Colonic mucosa (tissue), 4 donors: ENCODE results near the gene PCBP1. TPM values are rescaled to one million over a fixed set of nuclear protein-coding genes. Genes with fewer than 3 reads are reported as not detected.
A peak's percentile ranks its signal among the peaks of the same experiment; 100 is the strongest.
"Not testable (repeated sequence)": the region's sequence is repeated elsewhere in the genome, so short reads cannot be mapped to it uniquely, and the experiment has no call there.

Source experiments
- DNase-seq: peaks from one replicate; pipeline ENCODE4 v3.0.0-alpha.2; 2020
- H3K27ac ChIP-seq: fragments of 200-600 bp; one replicate; pipeline ENCODE4 v1.8.0; 2021
- H3K27me3 ChIP-seq: fragments of 200-600 bp; one replicate; pipeline ENCODE4 v1.8.0; 2021
- H3K36me3 ChIP-seq: fragments of 200-600 bp; one replicate; pipeline ENCODE4 v1.8.0; 2021
- H3K4me1 ChIP-seq: fragments of 200-600 bp; one replicate; pipeline ENCODE4 v1.8.0; 2021; ENCODE audit warnings: mild to moderate bottlenecking
- H3K4me3 ChIP-seq: fragments of 200-600 bp; one replicate; pipeline ENCODE4 v1.8.0; 2021
- H3K9ac ChIP-seq, 2 donors: one replicate each; pipeline ENCODE4 v1.7.0; 2013; ENCODE audit warnings: control low read depth in 2 of 2, low read depth in 2 of 2, low read length in 2 of 2
- H3K9me3 ChIP-seq: fragments of 200-600 bp; one replicate; pipeline ENCODE4 v1.8.0; 2021
- intact Hi-C: fragments of 100-400 bp; cut with DNase I; formaldehyde crosslinking; loops from one replicate; pipeline ENCODE4 v1.14.1; 2022
- total RNA-seq, 2 donors: library from RNA; stranded (reverse); fragmentation: NEBNext Ultra II Directional in 1 of 2; extraction: Animal tissue kit (Norgen Biotek cat#: 25700) in 1 of 2; gene quantifications; one replicate each; pipeline ENCODE4 v1.2.1, GENCODE V29; 2021
- TF ChIP-seq, protein P1 (sequence below): fragments of 200-600 bp; IDR thresholded peaks from one replicate; pipeline ENCODE4 v1.8.0; 2022; ENCODE audit warnings: antibody characterized with exemption, mild to moderate bottlenecking
- donor health status: healthy.
- donor health status: DM: no; HTN: no; CAD: no.
- donor health status: DM: no; HTN: no; CAD: no.

PCBP1 gene
- total RNA-seq, 2 donors from 2014 or later, result 348 to 401 TPM

DNA sequence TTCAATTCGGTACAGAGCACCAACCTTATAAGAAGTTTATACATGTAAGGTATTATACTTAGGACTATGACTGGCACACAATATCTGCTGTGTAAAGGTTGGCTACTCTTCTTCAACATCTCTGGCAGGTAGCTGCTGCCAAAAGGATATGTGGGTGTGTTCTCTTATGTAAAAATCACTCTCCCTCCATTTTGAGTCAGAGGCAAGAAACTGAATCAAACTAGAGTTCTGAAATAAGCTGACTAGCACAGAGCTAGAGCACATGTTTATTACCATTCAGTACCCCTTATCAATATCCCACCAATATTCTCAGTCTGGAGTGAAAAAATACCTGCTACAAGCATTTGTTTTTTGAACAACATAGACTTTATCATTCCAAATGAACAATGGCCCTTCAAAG lies 38.0 kb upstream of the PCBP1 start:
- Histone ChIP-seq H3K4me1 (peaks cover under 1% of the 10 kb centered on the region), H3K27me3 (no peaks in the 10 kb centered on the region), H3K9ac (no peak overlapping the region), H3K36me3 (no peaks in the 10 kb centered on the region), H3K4me3 (no peak overlapping the region), H3K27ac (no peak overlapping the region), H3K9me3 (no peaks in the 10 kb centered on the region)
- intact Hi-C loops, result no loop called here
- TF ChIP-seq, protein P1, sequence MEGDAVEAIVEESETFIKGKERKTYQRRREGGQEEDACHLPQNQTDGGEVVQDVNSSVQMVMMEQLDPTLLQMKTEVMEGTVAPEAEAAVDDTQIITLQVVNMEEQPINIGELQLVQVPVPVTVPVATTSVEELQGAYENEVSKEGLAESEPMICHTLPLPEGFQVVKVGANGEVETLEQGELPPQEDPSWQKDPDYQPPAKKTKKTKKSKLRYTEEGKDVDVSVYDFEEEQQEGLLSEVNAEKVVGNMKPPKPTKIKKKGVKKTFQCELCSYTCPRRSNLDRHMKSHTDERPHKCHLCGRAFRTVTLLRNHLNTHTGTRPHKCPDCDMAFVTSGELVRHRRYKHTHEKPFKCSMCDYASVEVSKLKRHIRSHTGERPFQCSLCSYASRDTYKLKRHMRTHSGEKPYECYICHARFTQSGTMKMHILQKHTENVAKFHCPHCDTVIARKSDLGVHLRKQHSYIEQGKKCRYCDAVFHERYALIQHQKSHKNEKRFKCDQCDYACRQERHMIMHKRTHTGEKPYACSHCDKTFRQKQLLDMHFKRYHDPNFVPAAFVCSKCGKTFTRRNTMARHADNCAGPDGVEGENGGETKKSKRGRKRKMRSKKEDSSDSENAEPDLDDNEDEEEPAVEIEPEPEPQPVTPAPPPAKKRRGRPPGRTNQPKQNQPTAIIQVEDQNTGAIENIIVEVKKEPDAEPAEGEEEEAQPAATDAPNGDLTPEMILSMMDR, result no peak
- DNase-seq, result no peak

DNA sequence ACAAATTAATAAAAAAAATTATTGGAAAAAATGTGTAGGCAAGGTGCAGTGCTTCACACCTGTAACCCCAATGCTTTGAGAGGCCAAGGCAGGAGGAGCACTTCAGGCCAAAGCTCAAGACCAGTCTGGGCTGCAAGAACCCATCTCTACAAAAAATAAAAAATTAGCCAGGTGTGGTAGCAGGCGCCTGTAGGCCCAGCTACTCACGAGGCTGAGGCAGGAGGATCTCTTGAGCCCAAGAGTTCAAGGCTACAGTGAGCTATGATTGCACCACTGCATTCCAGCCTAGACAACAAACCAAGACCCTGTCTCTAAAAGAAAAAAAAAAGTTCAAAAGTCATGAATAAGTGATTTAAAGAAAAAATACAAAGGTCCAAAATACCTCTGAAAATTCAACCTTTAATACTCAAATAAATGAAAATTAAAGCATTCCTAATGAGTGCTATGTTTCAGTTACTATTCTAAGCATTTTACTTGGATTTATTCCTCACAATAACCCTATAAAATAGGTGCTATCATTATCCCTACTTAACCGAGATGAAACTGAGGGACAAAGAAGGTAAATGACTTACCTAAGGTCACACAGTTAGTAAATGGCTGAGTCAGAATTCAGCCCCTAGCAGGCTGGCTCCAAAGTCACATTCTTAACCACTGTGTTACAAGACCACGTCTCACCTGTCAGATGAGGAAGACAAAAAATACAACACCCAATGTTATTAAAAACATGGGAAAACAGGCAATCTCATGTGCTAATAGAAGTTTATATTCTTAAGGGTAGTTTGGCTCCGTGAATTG lies 36.4 kb upstream of the PCBP1 start:
- DNase-seq, result no peak
- no peaks in the 10 kb centered on the region for H3K4me1 ChIP-seq
- TF ChIP-seq, protein P1, result no peak
- H3K36me3 ChIP-seq, result peaks cover 5% of the 10 kb centered on the region
- H3K4me3 ChIP-seq, result no peak overlapping the region
- intact Hi-C loops, result no loop called here
- no peaks in the 10 kb centered on the region for H3K9me3 ChIP-seq
- no peak overlapping the region for H3K9ac ChIP-seq
- no peaks in the 10 kb centered on the region for H3K27me3 ChIP-seq
- no peak overlapping the region for H3K27ac ChIP-seq

DNA sequence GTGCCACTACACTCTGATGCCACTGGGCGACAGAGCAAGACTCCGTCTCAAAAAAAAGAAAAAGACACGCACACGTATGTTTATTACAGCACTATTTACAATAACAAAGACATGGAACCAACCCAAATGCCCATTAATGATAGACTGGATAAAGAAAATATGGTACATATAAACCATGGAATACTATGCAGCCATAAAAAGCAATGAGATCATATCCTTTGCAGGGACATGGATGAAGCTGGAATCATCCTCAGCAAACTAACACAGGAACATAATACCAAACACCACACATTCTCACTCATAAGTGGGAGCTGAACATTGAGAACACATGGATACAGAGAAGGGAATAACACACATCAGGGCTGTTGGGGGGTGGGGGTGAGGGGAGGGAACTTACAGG lies 32.0 kb upstream of the PCBP1 start:
- H3K27me3 ChIP-seq, H3K27ac ChIP-seq, H3K9ac ChIP-seq, H3K4me3 ChIP-seq, H3K4me1 ChIP-seq, H3K9me3 ChIP-seq, DNase-seq, intact Hi-C loops: not testable (repeated sequence)
- H3K36me3 ChIP-seq, result peaks cover 10% of the 10 kb centered on the region

DNA sequence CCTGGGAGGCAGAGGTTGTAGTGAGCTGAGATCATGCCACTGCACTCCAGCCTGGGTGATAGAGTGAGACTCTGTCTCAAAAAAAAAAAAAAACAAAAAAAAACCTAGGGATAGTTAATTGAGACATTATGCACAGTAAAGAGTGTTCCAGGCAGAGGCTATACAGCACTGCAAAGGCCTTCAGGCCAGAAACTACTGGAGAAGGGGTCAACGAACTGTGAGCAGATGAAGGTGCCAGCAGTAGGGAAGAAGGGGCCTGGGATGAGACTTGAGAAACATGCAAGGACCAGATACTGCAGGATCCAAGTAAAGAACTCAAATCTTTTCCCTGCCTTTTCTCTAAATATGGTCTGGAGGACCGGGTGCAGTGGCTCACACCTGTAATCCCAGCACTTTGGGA lies 26.0 kb upstream of the PCBP1 start:
- TF ChIP-seq, protein P1, result no peak
- Histone ChIP-seq H3K4me3 (no peak overlapping the region), H3K27me3 (no peaks in the 10 kb centered on the region), H3K9ac (no peak overlapping the region), H3K9me3 (no peaks in the 10 kb centered on the region), H3K36me3 (peaks cover 5% of the 10 kb centered on the region), H3K4me1 (no peaks in the 10 kb centered on the region), H3K27ac (no peak overlapping the region)
- intact Hi-C loops, result no loop called here
- DNase-seq, result no peak

DNA sequence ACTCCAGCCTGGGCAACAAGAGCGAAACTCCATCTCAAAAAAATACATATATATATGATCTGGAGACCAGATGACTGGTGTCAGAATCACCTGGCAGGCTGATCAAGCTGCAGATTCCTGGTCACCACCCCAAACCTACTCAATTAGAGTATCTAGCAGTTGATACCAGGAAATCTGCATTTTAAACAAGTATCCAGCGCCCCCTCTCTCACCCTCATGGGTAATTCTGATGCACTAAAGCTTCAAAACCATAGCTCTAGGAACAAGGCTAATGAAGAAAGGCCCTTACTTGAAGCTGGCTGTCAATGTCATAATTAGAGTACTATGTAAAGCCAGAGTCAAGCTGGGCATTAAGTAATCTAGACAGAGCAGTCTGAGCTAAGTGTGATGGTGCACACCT lies 25.0 kb upstream of the PCBP1 start:
- H3K36me3 ChIP-seq, result peaks cover 5% of the 10 kb centered on the region
- H3K9ac ChIP-seq, result no peak overlapping the region
- no peak overlapping the region for H3K4me3 ChIP-seq
- no peak for DNase-seq
- no peaks in the 10 kb centered on the region for H3K27me3 ChIP-seq
- no peaks in the 10 kb centered on the region for H3K4me1 ChIP-seq
- no peaks in the 10 kb centered on the region for H3K9me3 ChIP-seq
- H3K27ac ChIP-seq, result no peak overlapping the region
- TF ChIP-seq, protein P1, result no peak
- intact Hi-C loops, result no loop called here

DNA sequence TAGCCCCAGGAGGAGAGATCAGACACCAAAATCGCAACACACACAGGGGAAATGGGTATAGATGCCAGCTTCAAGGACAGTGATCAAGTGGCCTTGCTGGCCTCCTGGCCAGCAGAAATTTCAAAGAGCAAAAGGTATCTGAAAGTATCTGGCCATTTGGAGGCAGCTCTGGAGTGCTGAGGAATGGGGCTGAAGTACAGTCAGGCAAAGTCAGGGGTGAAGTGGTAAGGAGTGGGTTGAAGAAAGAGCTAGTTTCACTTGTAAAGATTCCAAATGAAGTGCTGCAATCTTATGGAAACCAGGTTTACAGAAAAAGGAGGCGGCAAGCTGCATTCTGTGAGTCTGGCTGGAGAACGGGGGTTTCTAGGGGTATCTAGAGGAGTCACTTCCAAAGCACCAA lies 19.2 kb upstream of the PCBP1 start:
- TF ChIP-seq, protein P1, result no peak
- Histone ChIP-seq H3K4me3 (no peak overlapping the region), H3K9ac (peak overlapping the region in 1 of 2 donors; percentile 46), H3K36me3 (no peaks in the 10 kb centered on the region), H3K9me3 (no peaks in the 10 kb centered on the region), H3K27me3 (no peaks in the 10 kb centered on the region), H3K4me1 (peaks cover 3% of the 10 kb centered on the region), H3K27ac (peak overlapping the region; percentile 72)
- intact Hi-C loops, result no loop called here
- DNase-seq, result no peak
